ENCODE results near the gene ADGRL4. TPM values are rescaled to one million over a fixed set of nuclear protein-coding genes. Genes with fewer than 3 reads are reported as not detected.

ADGRL4 gene
- polyA plus RNA-seq, 2 of the 4 experiments (the other 2 are of a cell fraction), result not detected

- H3K4me3 ChIP-seq, result no peak overlapping the region
- no peak for DNase-seq (ENCODE audit: low read depth in 1 of 2, low spot score in 1 of 2)
- ChIA-PET CTCF (no interaction called here), POLR2A (no interaction called here)
- TF ChIP-seq ESRRA (IDR thresholded peaks at IDR 0.05; ENCODE audit: borderline replicate concordance, low read length), result no peak
- no peak for TF ChIP-seq RNF2 (IDR thresholded peaks at IDR 0.05; ENCODE audit: borderline replicate concordance, low read depth)
- TF ChIP-seq CEBPB (IDR thresholded peaks at IDR 0.05), result peak; percentile 4 to 55; a peak in 2 of 4 replicates
- no peak overlapping the region for H3K4me2 ChIP-seq
- FAIRE-seq, result no peak
- no peaks in the 10 kb centered on the region for H3K9me3 ChIP-seq
- WGBS (ENCODE audit: missing lambda C conversion rate), result 29% methylated on average over 3 of the region's 3 CpGs
- no peaks in the 10 kb centered on the region for H3K4me1 ChIP-seq
- H3K27ac ChIP-seq, result no peak overlapping the region
- ATAC-seq, result no peak
Observed at GRCh38 chr1:78911956-78912880, 94.3 kb downstream of the ADGRL4 start.

GRCh38 chr1:78902641-78903040 is 103.9 kb downstream of the ADGRL4 start:
- DNase-seq (ENCODE audit: low read depth in 1 of 2, low spot score in 1 of 2) (no peak), FAIRE-seq (no peak), ATAC-seq (no peak)
- no peaks in the 10 kb centered on the region for H3K4me1 ChIP-seq
- H3K4me3 ChIP-seq, result no peak overlapping the region
- no peak overlapping the region for H3K27ac ChIP-seq
- CTCF ChIA-PET, result no interaction called here
- H3K9me3 ChIP-seq, result no peaks in the 10 kb centered on the region
- no peak overlapping the region for H3K4me2 ChIP-seq
- no peak for TF ChIP-seq EP300 (IDR thresholded peaks at IDR 0.05)
- TF ChIP-seq PHF8 (IDR thresholded peaks at IDR 0.05; ENCODE audit: borderline replicate concordance, low read depth), result no peak
- TF ChIP-seq CBX2 (IDR thresholded peaks at IDR 0.05; ENCODE audit: borderline replicate concordance, low read depth), result no peak
- no peak for TF ChIP-seq CHD4 (IDR thresholded peaks at IDR 0.05; ENCODE audit: borderline replicate concordance)
- TF ChIP-seq FOSL2 (IDR thresholded peaks at IDR 0.05), result no peak
- TF ChIP-seq FOSL2 (CRISPR knock-in tag; IDR thresholded peaks at IDR 0.05), result no peak
- TF ChIP-seq ATOH8 (CRISPR knock-in tag; IDR thresholded peaks at IDR 0.05; ENCODE audit: low read depth), result no peak
- no peak for TF ChIP-seq CTCF (IDR thresholded peaks at IDR 0.05)
- TF ChIP-seq ELK1 (IDR thresholded peaks at IDR 0.05; ENCODE audit: low read depth, low read length), result no peak
- POLR2A ChIA-PET, result no interaction called here
- WGBS (ENCODE audit: missing lambda C conversion rate), result 3% methylated on average over 1 of the region's 1 CpG

GRCh38 chr1:78894811-78895210 is 111.7 kb downstream of the ADGRL4 start:
- no peaks in the 10 kb centered on the region for H3K9me3 ChIP-seq
- DNase-seq (ENCODE audit: low read depth in 1 of 2, low spot score in 1 of 2) (no peak), FAIRE-seq (no peak), ATAC-seq (no peak)
- peaks cover 4% of the 10 kb centered on the region; the same call in 1 of the 3 replicates for H3K4me1 ChIP-seq
- H3K4me3 ChIP-seq, result no peak overlapping the region
- ChIA-PET POLR2A (no interaction called here), CTCF (no interaction called here)
- no peak overlapping the region for H3K4me2 ChIP-seq
- WGBS (ENCODE audit: missing lambda C conversion rate), result 64% methylated on average over 2 of the region's 2 CpGs
- H3K27ac ChIP-seq, result no peak overlapping the region
- TF ChIP-seq FOSB (CRISPR knock-in tag; IDR thresholded peaks at IDR 0.05), result no peak
- TF ChIP-seq NFE2L2 (conservative IDR thresholded peaks at IDR 0.05; ENCODE audit: low read length), result no peak
- TF ChIP-seq CHD2 (IDR thresholded peaks at IDR 0.05; ENCODE audit: low read length, partially characterized antibody), result no peak
- TF ChIP-seq CBX2 (IDR thresholded peaks at IDR 0.05; ENCODE audit: borderline replicate concordance, low read depth), result no peak
- TF ChIP-seq PBX3 (IDR thresholded peaks at IDR 0.05), result no peak
- no peak for TF ChIP-seq HES2 (IDR thresholded peaks at IDR 0.05)
- no peak for TF ChIP-seq MYC (IDR thresholded peaks at IDR 0.05; ENCODE audit: borderline replicate concordance, low read length)
- no peak for TF ChIP-seq KDM5A (IDR thresholded peaks at IDR 0.05)
- no peak for TF ChIP-seq EP300 (IDR thresholded peaks at IDR 0.05)
- no peak for TF ChIP-seq CTCF (IDR thresholded peaks at IDR 0.05)
- TF ChIP-seq HMGXB4 (CRISPR knock-in tag; IDR thresholded peaks at IDR 0.05; ENCODE audit: borderline replicate concordance), result no peak
- TF ChIP-seq RFX5 (IDR thresholded peaks at IDR 0.05), result no peak
- no peak for TF ChIP-seq HOXA7 (CRISPR knock-in tag; IDR thresholded peaks at IDR 0.05)
- TF ChIP-seq CBX8 (IDR thresholded peaks at IDR 0.05), result no peak

Data from A549 (cell line).